Measurements from ENCODE around the gene SKIDA1.
"Not testable (repeated sequence)": the region's sequence is repeated elsewhere in the genome, so short reads cannot be mapped to it uniquely, and the experiment has no call there.

SKIDA1 gene

DNA sequence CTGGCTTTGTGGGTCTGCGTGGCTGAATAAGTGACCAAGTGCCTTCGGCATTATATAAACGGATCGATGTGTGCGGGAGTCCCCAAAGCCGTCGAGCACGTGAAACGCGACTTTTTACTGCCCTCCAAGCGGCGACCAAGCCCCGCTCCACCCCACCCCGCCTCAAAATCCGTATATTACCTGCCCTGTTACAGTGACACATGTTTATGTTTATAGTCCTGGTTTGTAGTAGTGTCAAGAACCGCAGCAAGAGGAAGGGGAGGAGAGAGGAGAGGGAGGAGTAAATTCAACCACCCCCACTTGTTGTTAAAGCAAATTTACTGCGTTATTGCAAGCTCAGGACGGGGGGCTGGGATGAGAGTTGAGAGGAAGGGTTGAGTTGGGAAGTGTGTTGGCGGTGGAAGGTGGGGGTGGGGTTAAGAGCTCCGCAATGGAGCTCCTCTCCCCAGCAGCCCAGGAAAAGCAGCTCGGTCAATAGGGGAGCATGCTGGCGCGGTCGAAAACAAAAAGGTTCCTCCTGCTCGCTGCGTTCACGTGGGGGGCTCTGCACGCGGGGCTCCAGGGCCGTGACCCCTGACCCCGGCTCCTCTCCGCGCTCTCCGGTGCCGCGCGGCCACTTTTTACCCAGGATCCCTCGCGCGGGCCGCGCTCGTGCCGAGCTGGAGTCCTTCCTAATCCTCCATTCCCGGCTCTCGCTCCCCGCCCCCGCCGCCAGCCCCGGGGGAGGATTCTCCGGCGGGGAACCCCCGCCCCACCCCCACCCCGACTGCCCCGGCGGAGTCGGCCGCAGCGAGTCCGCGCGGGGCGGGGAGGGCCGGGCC is at the start of gene SKIDA1:
TSS of gene SKIDA1 (minus strand) at position 316 of the 821 bp plus-strand sequence. CDS start 7,860 bp downstream, outside the sequence.
- peak; percentile 46 to 64 for DNase-seq (ENCODE audit: low read depth in 2 of 2)

- not testable (repeated sequence) for DNase-seq (ENCODE audit: low read depth in 2 of 2)
These were observed 49.0 kb upstream of the SKIDA1 start for GRCh38 chr10:21574514-21574913.

DNA sequence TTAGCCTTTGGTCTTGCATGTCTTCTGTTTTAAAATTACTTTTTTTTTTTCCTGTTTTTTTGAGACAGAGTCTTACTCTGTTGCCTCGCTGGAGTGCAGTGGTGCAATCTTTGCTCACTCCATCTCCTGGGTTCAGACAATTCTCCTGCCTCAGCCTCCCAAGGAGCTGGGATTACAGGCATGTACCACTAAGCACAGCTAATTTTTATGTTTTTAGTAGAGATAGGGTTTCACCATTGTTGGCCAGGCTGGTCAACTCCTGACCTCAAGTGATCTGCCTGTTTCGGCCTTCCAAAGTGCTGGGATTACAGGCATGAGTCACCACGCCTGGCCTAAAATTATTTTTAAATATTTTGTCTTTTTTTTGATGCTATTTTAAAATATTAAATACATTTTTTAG is 47.1 kb upstream of the SKIDA1 start:
- no peak for DNase-seq (ENCODE audit: low read depth in 2 of 2)

- DNase-seq (ENCODE audit: low read depth in 2 of 2) = no peak
These were observed 45.5 kb upstream of the SKIDA1 start for GRCh38 chr10:21570761-21571521.

DNA sequence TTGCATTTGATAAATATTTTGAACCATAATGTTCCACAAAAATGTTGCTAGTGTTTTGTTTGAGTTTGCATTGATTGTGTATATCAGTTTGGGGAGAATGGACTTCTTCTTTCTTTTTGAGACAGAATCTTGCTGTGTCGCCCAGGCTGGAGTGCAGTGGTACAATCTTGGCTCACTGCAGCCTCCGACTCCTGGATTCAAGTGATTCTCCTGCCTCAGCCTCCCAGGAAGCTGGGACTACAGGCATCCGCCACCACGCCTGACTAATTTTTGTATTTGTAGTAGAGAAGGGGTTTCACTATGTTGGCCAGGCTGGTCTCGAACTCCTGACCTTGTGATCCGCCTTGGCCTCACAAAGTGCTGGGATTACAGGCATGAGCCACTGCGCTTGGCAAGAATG is 33.5 kb upstream of the SKIDA1 start:
- DNase-seq (ENCODE audit: low read depth in 2 of 2) = not testable (repeated sequence)

DNA sequence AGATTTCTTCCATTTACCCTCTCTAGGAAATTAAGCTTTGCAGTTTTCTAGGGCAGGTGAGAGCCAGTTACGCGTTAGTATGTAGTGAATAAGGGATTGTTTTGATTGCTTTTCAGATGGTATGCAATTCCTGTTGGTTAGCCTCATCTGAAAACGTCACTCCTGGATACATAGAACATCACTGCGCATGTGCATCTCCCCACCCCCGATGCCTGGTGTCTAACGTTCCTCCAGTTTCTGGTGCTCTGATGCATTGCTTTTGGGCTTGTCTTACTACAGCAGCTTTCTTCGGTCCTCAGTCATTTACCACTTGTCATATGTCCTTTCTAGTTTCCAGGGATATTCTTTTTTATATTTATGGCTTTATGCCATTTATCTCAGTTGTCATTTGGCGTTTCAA is 31.0 kb upstream of the SKIDA1 start:
- DNase-seq (ENCODE audit: low read depth in 2 of 2) = no peak

GRCh38 chr10:21552638-21553037 is 27.2 kb upstream of the SKIDA1 start:
- no peak for DNase-seq (ENCODE audit: low read depth in 2 of 2)

DNA sequence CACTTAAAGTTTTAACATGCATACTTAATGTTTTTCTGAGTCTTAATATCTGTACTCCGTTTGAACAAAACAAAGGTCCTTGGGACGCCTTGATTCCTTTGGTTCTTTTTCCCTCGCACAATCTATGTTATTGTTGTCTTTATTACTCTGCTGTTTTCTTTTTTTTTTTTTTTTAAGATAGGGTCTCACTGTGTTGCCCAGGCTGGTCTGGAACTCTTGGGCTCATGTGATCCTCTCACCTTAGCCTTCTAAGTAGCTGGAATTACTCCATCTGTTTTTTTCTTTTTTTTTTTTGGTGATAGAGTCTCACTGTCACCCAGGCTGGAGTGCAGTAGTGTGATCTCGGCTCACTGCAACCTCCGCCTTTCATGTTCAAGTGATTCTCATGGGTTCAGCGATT is 21.8 kb upstream of the SKIDA1 start:
- DNase-seq (ENCODE audit: low read depth in 2 of 2) = no peak

GRCh38 chr10:21540701-21541100 is 15.2 kb upstream of the SKIDA1 start:
- DNase-seq (ENCODE audit: low read depth in 2 of 2) = not testable (repeated sequence)

DNA sequence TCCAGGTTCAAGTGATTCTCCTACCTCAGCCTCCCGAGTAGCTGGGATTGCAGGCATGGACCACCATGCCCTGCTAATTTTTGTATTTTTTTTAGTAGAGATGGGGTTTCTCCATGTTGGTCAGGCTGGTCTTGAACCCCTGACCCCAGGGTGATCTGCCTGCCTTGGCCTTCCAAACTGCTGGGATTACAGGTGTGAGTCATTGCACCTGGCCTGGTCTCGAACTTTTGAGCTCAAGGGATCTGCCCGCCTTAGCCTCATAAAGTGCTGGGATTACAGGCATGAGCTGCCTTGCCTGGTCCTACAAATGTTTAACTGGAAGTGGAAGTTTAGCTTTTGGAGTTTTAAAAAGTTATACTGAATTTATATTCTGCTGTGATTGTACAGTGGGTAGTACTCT is 11.4 kb upstream of the SKIDA1 start:
- no peak for DNase-seq (ENCODE audit: low read depth in 2 of 2)

DNA sequence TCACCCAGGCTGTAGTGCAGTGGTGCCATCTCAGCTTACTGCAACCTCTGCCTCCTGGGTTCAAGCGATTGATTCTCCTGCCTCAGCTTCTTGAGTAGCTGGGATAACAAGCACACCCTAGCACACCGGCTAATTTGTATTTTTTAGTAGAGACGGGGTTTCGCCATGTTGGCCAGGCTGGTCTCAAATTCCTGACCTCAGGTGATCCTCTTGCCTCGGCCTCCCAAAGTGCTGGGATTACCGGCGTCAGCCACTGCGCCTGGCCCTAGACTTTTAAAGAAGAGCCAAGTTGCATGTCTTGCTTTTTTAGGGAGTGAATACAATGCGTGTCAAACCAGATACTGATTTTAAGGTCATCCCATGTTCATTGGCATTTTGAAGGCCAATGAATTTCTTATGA is 10.5 kb upstream of the SKIDA1 start:
- DNase-seq (ENCODE audit: low read depth in 2 of 2) = not testable (repeated sequence)

GRCh38 chr10:21535494-21535965 is 10.0 kb upstream of the SKIDA1 start:
- DNase-seq (ENCODE audit: low read depth in 2 of 2) = no peak

GRCh38 chr10:21534604-21535493 is 9.4 kb upstream of the SKIDA1 start:
- peak in 1 of 2 donors; percentile 37 for DNase-seq (ENCODE audit: low read depth in 2 of 2)

- no peak for DNase-seq (ENCODE audit: low read depth in 2 of 2)
These were observed 8.8 kb upstream of the SKIDA1 start for GRCh38 chr10:21534280-21534586.

- peak; percentile 83 to 91 for DNase-seq (ENCODE audit: low read depth in 2 of 2)
These were observed 8.2 kb upstream of the SKIDA1 start, which contains the start of gene MLLT10 for GRCh38 chr10:21533467-21534279. MLLT10 (plus strand) TSS chr10:21534232; CDS start chr10:21534645, 413 bp downstream.

DNA sequence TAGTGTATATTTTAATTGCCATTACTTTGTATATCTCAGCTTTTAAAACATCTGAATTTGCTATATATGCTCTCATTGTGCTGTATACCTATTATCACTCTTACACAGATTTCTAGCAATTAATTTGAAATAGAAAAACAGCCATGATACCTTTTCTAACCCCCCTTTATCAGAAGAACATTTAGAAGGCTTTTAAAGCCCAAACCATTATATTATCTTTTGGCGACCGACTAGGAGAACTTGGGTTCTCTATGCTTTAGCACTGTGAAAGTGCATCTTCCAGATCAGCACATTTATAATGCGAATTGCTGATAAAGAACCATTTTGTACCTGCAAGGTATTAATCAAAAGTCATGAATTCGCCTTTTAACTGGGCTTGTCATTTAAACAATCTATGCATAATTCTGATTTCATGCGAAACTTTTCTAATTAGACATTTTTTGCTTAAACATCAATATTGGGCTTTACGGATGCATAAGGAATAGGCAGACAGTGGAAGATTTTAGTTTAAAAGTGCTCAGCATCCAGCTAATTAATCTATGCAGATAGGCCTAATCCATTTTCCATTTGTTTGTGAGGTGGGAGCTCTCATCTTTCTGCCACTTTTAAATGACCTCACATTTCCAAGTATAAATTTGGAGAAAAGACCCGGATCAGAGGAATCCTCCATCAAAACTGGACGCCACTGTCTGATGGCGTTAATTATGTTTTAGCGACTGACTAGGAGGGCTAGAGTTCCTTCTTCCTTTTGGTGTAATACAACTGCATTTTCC is 7.4 kb upstream of the SKIDA1 start:
- no peak for DNase-seq (ENCODE audit: low read depth in 2 of 2)

DNA sequence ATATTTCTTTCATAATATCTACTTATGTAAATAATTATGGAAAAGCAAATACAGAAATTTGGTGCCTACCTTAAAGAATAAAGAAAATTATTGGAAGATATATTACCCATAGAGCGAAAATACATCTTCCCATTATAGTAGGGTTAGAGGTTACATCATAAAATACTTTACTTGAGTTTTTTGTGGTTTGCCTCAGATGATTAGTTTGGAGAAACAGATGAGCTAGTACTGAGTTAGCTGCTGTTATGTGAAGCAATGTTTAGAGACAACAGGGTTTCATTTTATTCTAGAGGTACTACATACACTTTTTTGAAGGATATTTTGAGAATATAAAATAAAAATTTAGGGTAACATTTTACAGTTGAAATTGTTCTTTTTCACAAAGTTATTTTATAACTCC is 5.7 kb upstream of the SKIDA1 start:
- DNase-seq (ENCODE audit: low read depth in 2 of 2) = no peak

- no peak for DNase-seq (ENCODE audit: low read depth in 2 of 2)
These were observed 5.2 kb upstream of the SKIDA1 start for GRCh38 chr10:21530641-21531040.

- no peak for DNase-seq (ENCODE audit: low read depth in 2 of 2)
These were observed 4.7 kb upstream of the SKIDA1 start for GRCh38 chr10:21530168-21530567.

All from stimulated activated CD4-positive, alpha-beta T cell treated with anti-CD3 and anti-CD28 coated beads, Interleukin-1b, Interleukin-23, amount 100 ng/mL, for 4 hours (primary cell).